PFSK-1 (cell line): Measurements from ENCODE around the gene ATP6V1F.

Experiments
- FOXP2 ChIP-seq: optimal IDR thresholded peaks from 2 replicates; pipeline ENCODE3; 2011; ENCODE audit warnings: borderline replicate concordance, control low read depth, inconsistent platforms; ENCODE audit not compliant: insufficient read depth; ENCODE audit errors: extremely low read length, extremely low read depth
- POLR2AphosphoS5 ChIP-seq: IDR thresholded peaks from 2 replicates; pipeline ENCODE4 v1.6.1; 2012; ENCODE audit warnings: low read depth, mild to moderate bottlenecking, control low read depth, low read length, moderate library complexity
- REST ChIP-seq, 2 experiments: IDR thresholded peaks; 2 replicates each; pipeline versions ENCODE4 v1.6.1 to v1.8.0; 2011 to 2012; ENCODE audit warnings: low read depth in 2 of 2, low read length in 2 of 2, control low read depth in 1 of 2, inconsistent platforms in 1 of 2, mild to moderate bottlenecking in 1 of 2, moderate library complexity in 1 of 2; ENCODE audit not compliant: insufficient read depth in 1 of 2
- SIN3A ChIP-seq: IDR thresholded peaks from 2 replicates; pipeline ENCODE4 v1.6.1; 2012; ENCODE audit warnings: mild to moderate bottlenecking, low read length, moderate library complexity, borderline replicate concordance; ENCODE audit not compliant: insufficient read depth
- TAF1 ChIP-seq: IDR thresholded peaks from 2 replicates; pipeline ENCODE4 v1.6.1; 2012; ENCODE audit warnings: low read length, control low read depth, borderline replicate concordance; ENCODE audit not compliant: insufficient read depth

ATP6V1F gene

GRCh38 chr7:128863433-128863989 lies 855 bp downstream of the ATP6V1F start:
- TF ChIP-seq POLR2AphosphoS5 (no peak), SIN3A (0 out of 2 replicates have a peak, but pooled peaks have one; percentile 29), REST (IDR thresholded peaks at IDR 0.05; ENCODE audit: insufficient read depth in 1 of 2, low read depth in 2 of 2, low read length in 2 of 2) (no peak), TAF1 (no peak)

- 0 out of 2 replicates have a peak, but pooled peaks have one; percentile 10 for TF ChIP-seq POLR2AphosphoS5
- TF ChIP-seq TAF1, result no peak
Observed at GRCh38 chr7:128865303-128865702, 2.6 kb downstream of the ATP6V1F start.

- TF ChIP-seq SIN3A (no peak), POLR2AphosphoS5 (no peak), TAF1 (no peak), REST (IDR thresholded peaks at IDR 0.05; ENCODE audit: insufficient read depth in 1 of 2, low read depth in 2 of 2, low read length in 2 of 2) (no peak), FOXP2 (no peak)
Observed at GRCh38 chr7:128865996-128866877, 3.6 kb downstream of the ATP6V1F start.

- TF ChIP-seq FOXP2 (no peak), REST (IDR thresholded peaks at IDR 0.05; ENCODE audit: insufficient read depth in 1 of 2, low read depth in 2 of 2, low read length in 2 of 2) (no peak), SIN3A (no peak), TAF1 (no peak), POLR2AphosphoS5 (no peak)
Observed at GRCh38 chr7:128867241-128867640, 4.6 kb downstream of the ATP6V1F start.

- TF ChIP-seq POLR2AphosphoS5 (no peak), SIN3A (no peak), TAF1 (no peak), FOXP2 (no peak), REST (IDR thresholded peaks at IDR 0.05; ENCODE audit: insufficient read depth in 1 of 2, low read depth in 2 of 2, low read length in 2 of 2) (no peak)
Observed at GRCh38 chr7:128867842-128868623, 5.4 kb downstream of the ATP6V1F start.
